PFSK-1 (cell line): Measurements from ENCODE around the gene TGM6. TPM values are rescaled to one million over a fixed set of nuclear protein-coding genes. Genes with fewer than 3 reads are reported as not detected.

Experiments
- FOXP2 ChIP-seq: optimal IDR thresholded peaks from 2 replicates; pipeline ENCODE3; 2011; ENCODE audit warnings: borderline replicate concordance, control low read depth, inconsistent platforms; ENCODE audit not compliant: insufficient read depth; ENCODE audit errors: extremely low read length, extremely low read depth
- POLR2AphosphoS5 ChIP-seq: IDR thresholded peaks from 2 replicates; pipeline ENCODE4 v1.6.1; 2012; ENCODE audit warnings: low read depth, mild to moderate bottlenecking, control low read depth, low read length, moderate library complexity
- SIN3A ChIP-seq: IDR thresholded peaks from 2 replicates; pipeline ENCODE4 v1.6.1; 2012; ENCODE audit warnings: mild to moderate bottlenecking, low read length, moderate library complexity, borderline replicate concordance; ENCODE audit not compliant: insufficient read depth
- TAF1 ChIP-seq: IDR thresholded peaks from 2 replicates; pipeline ENCODE4 v1.6.1; 2012; ENCODE audit warnings: low read length, control low read depth, borderline replicate concordance; ENCODE audit not compliant: insufficient read depth
- polyA plus RNA-seq: library from polyadenylated mRNA; unstranded; fragments of >200 nt; gene quantifications from one replicate; pipeline ENCODE4 v1.2.1, GENCODE V29; 2012; ENCODE audit warnings: low read depth, missing spikeins; ENCODE audit not compliant: insufficient read length
- TF ChIP-seq, protein P1 (sequence below), 2 experiments: IDR thresholded peaks; 2 replicates each; pipeline versions ENCODE4 v1.6.1 to v1.8.0; 2011 to 2012; ENCODE audit warnings: low read depth in 2 of 2, low read length in 2 of 2, control low read depth in 1 of 2, inconsistent platforms in 1 of 2, mild to moderate bottlenecking in 1 of 2, moderate library complexity in 1 of 2; ENCODE audit not compliant: insufficient read depth in 1 of 2

TGM6 gene
- polyA plus RNA-seq: not detected

DNA sequence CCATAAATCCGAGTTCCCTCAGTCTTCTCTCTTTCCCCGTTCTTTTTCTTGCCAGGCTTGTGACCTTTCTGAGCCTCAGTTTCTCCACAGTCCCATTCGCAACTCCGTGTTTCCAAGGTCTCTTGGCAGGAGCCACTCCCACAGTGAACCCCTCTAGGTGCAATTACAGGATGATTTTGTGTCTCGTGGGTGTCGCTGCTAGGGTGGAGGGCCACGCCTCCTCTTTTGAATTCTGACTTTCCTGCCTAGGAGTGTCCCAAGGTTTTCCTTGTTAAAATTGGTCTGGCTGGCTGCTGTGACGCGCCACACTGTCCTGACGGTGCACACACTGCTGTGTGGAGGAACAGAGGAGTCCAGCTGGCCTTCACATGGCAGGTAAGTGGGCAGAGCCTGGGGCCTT lies at the start of gene TGM6:
Gene TGM6 (plus strand): TSS at position 301 of the 400 bp plus-strand sequence. CDS start 68 bp downstream, at position 369.
- TF ChIP-seq FOXP2: no peak
- no peak for TF ChIP-seq SIN3A

DNA sequence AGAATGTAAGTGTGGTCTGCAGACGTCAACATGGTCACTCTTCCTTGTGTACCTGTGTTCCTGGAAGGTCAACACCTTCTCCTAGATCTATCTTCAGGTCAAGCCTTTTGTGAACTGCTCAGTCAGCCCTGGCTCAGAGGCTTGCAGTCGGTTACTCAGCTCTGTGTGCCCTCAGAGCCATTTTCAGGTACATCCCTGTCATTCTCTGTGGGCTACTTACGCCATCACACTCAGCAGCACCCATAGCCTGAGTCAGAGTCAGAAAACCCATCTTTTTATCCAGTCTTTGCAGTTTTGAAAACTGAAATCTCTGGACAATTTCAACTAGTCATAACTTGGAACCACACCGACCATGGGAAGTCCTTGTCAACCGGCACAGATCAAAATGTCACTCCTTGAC lies 49.6 kb upstream of the TGM6 start:
- TF ChIP-seq TAF1 (no peak), FOXP2 (no peak), SIN3A (no peak), POLR2AphosphoS5 (no peak)
- TF ChIP-seq, protein P1, sequence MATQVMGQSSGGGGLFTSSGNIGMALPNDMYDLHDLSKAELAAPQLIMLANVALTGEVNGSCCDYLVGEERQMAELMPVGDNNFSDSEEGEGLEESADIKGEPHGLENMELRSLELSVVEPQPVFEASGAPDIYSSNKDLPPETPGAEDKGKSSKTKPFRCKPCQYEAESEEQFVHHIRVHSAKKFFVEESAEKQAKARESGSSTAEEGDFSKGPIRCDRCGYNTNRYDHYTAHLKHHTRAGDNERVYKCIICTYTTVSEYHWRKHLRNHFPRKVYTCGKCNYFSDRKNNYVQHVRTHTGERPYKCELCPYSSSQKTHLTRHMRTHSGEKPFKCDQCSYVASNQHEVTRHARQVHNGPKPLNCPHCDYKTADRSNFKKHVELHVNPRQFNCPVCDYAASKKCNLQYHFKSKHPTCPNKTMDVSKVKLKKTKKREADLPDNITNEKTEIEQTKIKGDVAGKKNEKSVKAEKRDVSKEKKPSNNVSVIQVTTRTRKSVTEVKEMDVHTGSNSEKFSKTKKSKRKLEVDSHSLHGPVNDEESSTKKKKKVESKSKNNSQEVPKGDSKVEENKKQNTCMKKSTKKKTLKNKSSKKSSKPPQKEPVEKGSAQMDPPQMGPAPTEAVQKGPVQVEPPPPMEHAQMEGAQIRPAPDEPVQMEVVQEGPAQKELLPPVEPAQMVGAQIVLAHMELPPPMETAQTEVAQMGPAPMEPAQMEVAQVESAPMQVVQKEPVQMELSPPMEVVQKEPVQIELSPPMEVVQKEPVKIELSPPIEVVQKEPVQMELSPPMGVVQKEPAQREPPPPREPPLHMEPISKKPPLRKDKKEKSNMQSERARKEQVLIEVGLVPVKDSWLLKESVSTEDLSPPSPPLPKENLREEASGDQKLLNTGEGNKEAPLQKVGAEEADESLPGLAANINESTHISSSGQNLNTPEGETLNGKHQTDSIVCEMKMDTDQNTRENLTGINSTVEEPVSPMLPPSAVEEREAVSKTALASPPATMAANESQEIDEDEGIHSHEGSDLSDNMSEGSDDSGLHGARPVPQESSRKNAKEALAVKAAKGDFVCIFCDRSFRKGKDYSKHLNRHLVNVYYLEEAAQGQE (IDR thresholded peaks at IDR 0.05; ENCODE audit: insufficient read depth in 1 of 2, low read depth in 2 of 2, low read length in 2 of 2): no peak

DNA sequence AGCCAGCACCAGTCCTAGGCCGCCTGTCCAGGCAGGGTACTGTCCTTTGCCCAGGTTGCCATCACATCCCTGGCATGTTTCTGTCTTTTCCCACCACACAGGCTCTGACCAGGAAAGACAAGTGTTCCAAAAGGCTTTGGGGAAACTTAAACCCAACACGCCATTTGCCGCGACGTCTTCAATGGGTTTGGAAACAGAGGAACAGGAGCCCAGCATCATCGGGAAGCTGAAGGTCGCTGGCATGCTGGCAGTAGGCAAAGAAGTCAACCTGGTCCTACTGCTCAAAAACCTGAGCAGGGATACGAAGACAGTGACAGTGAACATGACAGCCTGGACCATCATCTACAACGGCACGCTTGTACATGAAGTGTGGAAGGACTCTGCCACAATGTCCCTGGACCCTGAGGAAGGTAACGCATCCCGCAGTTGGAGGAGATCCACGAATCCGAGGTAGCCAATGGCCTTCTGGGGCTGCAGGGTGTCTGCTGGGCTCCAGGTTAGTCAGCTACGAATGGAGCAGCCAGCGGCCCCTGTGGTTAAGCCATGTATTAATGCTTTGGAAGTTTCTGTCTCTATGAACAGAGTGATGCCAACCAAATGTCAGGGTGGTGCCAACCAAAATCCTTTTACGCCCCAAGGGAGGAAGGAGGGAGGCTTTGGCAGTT lies 48.7 kb upstream of the TGM6 start:
- TF ChIP-seq SIN3A (no peak), POLR2AphosphoS5 (no peak), FOXP2 (no peak), TAF1 (no peak)
- TF ChIP-seq, protein P1 (IDR thresholded peaks at IDR 0.05; ENCODE audit: insufficient read depth in 1 of 2, low read depth in 2 of 2, low read length in 2 of 2): no peak

DNA sequence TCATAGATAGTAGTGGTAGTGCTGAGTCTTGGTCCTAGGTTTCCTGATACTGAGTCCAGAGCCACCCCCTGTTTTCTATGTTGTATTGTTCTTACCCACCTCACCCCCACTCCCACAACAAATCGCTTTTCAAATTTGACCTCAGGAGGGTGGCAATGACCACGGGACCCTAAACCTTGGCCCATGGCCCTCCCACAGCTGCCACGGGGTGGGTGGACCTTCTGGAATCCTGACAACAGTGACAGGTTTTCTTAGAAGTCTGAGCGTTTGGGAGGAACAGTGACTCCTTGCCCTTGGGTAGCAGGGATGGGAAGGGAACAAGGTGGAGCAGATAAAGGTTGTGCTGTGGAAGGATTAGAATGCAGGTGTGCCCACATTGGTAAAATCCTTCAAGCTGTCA lies 48.0 kb upstream of the TGM6 start:
- TF ChIP-seq FOXP2 (no peak), TAF1 (no peak), POLR2AphosphoS5 (no peak), SIN3A (no peak)
- TF ChIP-seq, protein P1 (IDR thresholded peaks at IDR 0.05; ENCODE audit: insufficient read depth in 1 of 2, low read depth in 2 of 2, low read length in 2 of 2): no peak

DNA sequence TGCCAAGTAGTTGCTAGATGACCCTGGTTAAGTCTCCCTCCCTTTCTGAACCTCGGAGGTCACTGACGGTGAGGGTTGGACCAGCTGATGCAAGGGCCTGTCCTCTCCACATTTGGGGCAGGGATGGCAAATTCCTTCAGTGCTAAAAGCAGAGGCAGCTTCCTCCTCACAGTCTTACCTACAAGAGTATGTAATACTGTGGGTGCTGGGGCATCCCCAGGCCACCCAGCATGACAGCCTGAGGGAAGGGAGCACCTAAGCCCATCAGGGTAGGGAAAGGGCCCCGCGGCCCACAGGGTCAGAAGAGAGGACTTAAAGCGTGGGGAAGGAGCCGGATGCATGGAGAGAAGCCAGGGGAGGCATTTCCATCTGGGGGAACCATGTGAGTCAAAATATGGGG lies 46.9 kb upstream of the TGM6 start:
- TF ChIP-seq TAF1 (no peak), SIN3A (no peak), FOXP2 (no peak), POLR2AphosphoS5 (no peak)
- TF ChIP-seq, protein P1 (IDR thresholded peaks at IDR 0.05; ENCODE audit: insufficient read depth in 1 of 2, low read depth in 2 of 2, low read length in 2 of 2): no peak
